WTC11 (cell line): ENCODE measurements around the gene ADARB2.

Experiments
- E2F1 ChIP-seq: sonication (generic); formaldehyde crosslinking; IDR thresholded peaks from 2 replicates; pipeline ENCODE4 v1.8.0; 2022; ENCODE audit warnings: mild to moderate bottlenecking, missing genetic modification reagents
- ETV6 ChIP-seq: sonication (generic); formaldehyde crosslinking; IDR thresholded peaks from 2 replicates; pipeline ENCODE4 v1.8.1; 2022; ENCODE audit warnings: mild to moderate bottlenecking, missing genetic modification reagents
- FOXK1 ChIP-seq: sonication (generic); formaldehyde crosslinking; IDR thresholded peaks from 2 replicates; pipeline ENCODE4 v1.8.0; 2022; ENCODE audit warnings: mild to moderate bottlenecking, moderate library complexity, missing genetic modification reagents
- JUN ChIP-seq: sonication (generic); formaldehyde crosslinking; IDR thresholded peaks from 2 replicates; pipeline ENCODE4 v1.8.0; 2023; ENCODE audit warnings: mild to moderate bottlenecking, missing genetic modification reagents
- NR1H2 ChIP-seq: sonication (generic); formaldehyde crosslinking; IDR thresholded peaks from 2 replicates; pipeline ENCODE4 v1.9.0; 2021; ENCODE audit warnings: mild to moderate bottlenecking, moderate library complexity, missing genetic modification reagents
- NR2C2 ChIP-seq: sonication (generic); formaldehyde crosslinking; IDR thresholded peaks from 2 replicates; pipeline ENCODE4 v1.8.0; 2022; ENCODE audit warnings: mild to moderate bottlenecking, missing genetic modification reagents
- SMAD3 ChIP-seq: sonication (generic); formaldehyde crosslinking; IDR thresholded peaks from 2 replicates; pipeline ENCODE4 v1.8.0; 2022; ENCODE audit warnings: missing genetic modification reagents, mild to moderate bottlenecking, borderline replicate concordance
- TF ChIP-seq, protein P1 (sequence below): fragments of 200-600 bp; IDR thresholded peaks from 2 replicates; pipeline ENCODE4 v1.8.0; 2022; ENCODE audit warnings: antibody characterized with exemption
- TF ChIP-seq, protein P2 (sequence below): sonication (generic); formaldehyde crosslinking; conservative IDR thresholded peaks from 2 replicates; pipeline ENCODE4 v1.8.1; 2022; ENCODE audit warnings: mild to moderate bottlenecking, missing genetic modification reagents
- TF ChIP-seq, protein P3 (sequence below): sonication (generic); formaldehyde crosslinking; IDR thresholded peaks from 2 replicates; pipeline ENCODE4 v1.8.0; 2022; ENCODE audit warnings: mild to moderate bottlenecking, missing genetic modification reagents

DNA sequence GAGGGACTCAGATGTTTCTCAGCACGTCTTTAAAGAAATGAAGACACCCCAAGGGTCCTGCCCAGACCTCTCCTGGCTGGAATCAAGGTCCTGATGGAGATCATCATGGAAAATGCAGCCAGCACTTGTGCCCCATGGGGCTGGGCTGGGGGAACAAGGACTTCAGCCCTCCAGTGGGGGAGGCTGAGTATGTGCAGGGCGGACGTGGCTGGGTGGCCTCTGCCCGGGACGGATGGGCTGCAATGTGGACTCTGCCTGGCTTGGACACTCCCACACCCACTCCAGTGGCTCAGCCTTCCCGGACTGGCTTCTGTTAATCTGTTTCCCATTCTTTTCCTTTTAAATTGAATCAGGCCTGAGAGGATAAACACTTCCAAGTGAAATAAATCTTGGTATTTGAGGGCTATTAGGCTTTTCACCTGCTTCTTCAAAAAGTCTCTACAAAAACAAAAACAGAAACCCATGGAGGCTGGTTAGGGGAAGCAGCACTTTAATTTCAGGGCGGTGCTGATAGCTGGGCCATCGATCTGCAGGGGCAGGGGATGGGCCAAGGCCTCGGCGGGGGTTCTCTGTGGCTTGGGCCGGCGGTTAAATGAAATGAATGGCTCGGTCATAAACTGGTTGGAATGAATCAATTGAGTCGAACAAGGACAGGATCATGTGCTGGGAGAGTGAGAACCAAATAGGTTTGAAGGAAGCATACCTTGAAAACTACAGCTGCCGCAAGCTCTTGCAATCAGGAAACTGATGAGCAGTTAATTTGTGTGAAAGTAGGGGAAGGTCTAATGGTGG, 51.4 kb downstream of the ADARB2 start:
- TF ChIP-seq NR1H2 (CRISPR knock-in tag) (no peak), NR2C2 (CRISPR knock-in tag) (no peak), E2F1 (no peak), FOXK1 (CRISPR knock-in tag) (no peak), ETV6 (CRISPR knock-in tag) (no peak), SMAD3 (CRISPR knock-in tag) (no peak), JUN (CRISPR knock-in tag) (no peak)
- TF ChIP-seq, protein P1, sequence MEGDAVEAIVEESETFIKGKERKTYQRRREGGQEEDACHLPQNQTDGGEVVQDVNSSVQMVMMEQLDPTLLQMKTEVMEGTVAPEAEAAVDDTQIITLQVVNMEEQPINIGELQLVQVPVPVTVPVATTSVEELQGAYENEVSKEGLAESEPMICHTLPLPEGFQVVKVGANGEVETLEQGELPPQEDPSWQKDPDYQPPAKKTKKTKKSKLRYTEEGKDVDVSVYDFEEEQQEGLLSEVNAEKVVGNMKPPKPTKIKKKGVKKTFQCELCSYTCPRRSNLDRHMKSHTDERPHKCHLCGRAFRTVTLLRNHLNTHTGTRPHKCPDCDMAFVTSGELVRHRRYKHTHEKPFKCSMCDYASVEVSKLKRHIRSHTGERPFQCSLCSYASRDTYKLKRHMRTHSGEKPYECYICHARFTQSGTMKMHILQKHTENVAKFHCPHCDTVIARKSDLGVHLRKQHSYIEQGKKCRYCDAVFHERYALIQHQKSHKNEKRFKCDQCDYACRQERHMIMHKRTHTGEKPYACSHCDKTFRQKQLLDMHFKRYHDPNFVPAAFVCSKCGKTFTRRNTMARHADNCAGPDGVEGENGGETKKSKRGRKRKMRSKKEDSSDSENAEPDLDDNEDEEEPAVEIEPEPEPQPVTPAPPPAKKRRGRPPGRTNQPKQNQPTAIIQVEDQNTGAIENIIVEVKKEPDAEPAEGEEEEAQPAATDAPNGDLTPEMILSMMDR: no peak
- TF ChIP-seq, protein P2, sequence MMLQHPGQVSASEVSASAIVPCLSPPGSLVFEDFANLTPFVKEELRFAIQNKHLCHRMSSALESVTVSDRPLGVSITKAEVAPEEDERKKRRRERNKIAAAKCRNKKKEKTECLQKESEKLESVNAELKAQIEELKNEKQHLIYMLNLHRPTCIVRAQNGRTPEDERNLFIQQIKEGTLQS (CRISPR knock-in tag): no peak
- TF ChIP-seq, protein P3, sequence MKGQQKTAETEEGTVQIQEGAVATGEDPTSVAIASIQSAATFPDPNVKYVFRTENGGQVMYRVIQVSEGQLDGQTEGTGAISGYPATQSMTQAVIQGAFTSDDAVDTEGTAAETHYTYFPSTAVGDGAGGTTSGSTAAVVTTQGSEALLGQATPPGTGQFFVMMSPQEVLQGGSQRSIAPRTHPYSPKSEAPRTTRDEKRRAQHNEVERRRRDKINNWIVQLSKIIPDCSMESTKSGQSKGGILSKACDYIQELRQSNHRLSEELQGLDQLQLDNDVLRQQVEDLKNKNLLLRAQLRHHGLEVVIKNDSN (CRISPR knock-in tag): no peak
